Esophagus muscularis mucosa (tissue), 4 donors: Measurements from ENCODE around the gene CBFA2T3. TPM values are rescaled to one million over a fixed set of nuclear protein-coding genes. Genes with fewer than 3 reads are reported as not detected.

Experiments used
- DNase-seq: peaks from one replicate; pipeline ENCODE4 v3.0.0-alpha.2; 2017; ENCODE audit errors: extremely low spot score
- H3K27ac ChIP-seq, 4 donors: fragments of 200-600 bp; sonication (generic); replicated peaks in 1 of 4; 1 replicate in 3 of 4; 2 replicates in 1 of 4; pipeline ENCODE4 v1.5.1; 2016 to 2019; ENCODE audit warnings: mild to moderate bottlenecking in 1 of 4
- H3K27me3 ChIP-seq, 4 donors: fragments of 200-600 bp; sonication (generic); one replicate each; pipeline versions ENCODE4 v1.5.1 to v1.6.0; 2016 to 2019
- H3K36me3 ChIP-seq, 4 donors: fragments of 200-600 bp; sonication (generic); one replicate each; pipeline ENCODE4 v1.5.1; 2016 to 2019
- H3K4me1 ChIP-seq, 4 donors: fragments of 200-600 bp; sonication (generic); one replicate each; pipeline ENCODE4 v1.5.1; 2016 to 2019
- H3K4me3 ChIP-seq, 4 donors: fragments of 200-600 bp; sonication (generic); 1 replicate in 2 of 4; 2 replicates in 2 of 4; pipeline ENCODE4 v1.5.1; 2016 to 2019; ENCODE audit warnings: mild to moderate bottlenecking in 4 of 4, moderate library complexity in 1 of 4
- H3K9me3 ChIP-seq, 4 donors: fragments of 200-600 bp; sonication (generic); 1 replicate in 3 of 4; 2 replicates in 1 of 4; pipeline ENCODE4 v1.5.1; 2016 to 2019
- EP300 ChIP-seq: sonication (generic); formaldehyde crosslinking; IDR thresholded peaks from one replicate; pipeline ENCODE4 v1.6.1; 2017; ENCODE audit warnings: antibody characterized with exemption
- POLR2A ChIP-seq: fragments of 450-650 bp; IDR thresholded peaks from one replicate; pipeline ENCODE4 v1.6.1; 2017; ENCODE audit warnings: antibody characterized with exemption, moderate library complexity, mild to moderate bottlenecking, low read depth
- POLR2AphosphoS5 ChIP-seq, 2 donors: sonication (generic); formaldehyde crosslinking; IDR thresholded peaks; one replicate each; pipeline ENCODE4 v1.6.1; 2017; ENCODE audit warnings: antibody characterized with exemption in 2 of 2
- WGBS: methylation state at CpG from one replicate; pipeline ENCODE4 v1.1.5; 2018; 5-methylcytosine and 5-hydroxymethylcytosine counted together
- intact Hi-C: fragments of 100-400 bp; cut with DNase I; formaldehyde crosslinking; loops from one replicate; pipeline ENCODE4 v1.15.1; 2023
- total RNA-seq, 4 donors: library from RNA; depleted of rRNA; stranded (reverse); fragments of >200 nt; gene quantifications; one replicate each; pipeline versions ENCODE4 v1.1.0 to v1.2.1, GENCODE V29; 2016
- TF ChIP-seq, protein P1 (sequence below), 3 experiments: fragments of 200-600 bp in 2 of 3; fragments of 450-650 bp in 1 of 3; sonication (generic) in 2 of 3; IDR thresholded peaks; one replicate each; pipeline ENCODE4 v1.5.1; 2017 to 2019; ENCODE audit warnings: antibody characterized with exemption in 3 of 3, mild to moderate bottlenecking in 2 of 3, moderate library complexity in 1 of 3

Gene CBFA2T3
- total RNA-seq, 4 donors from 2014 or later: 2.0 to 10.4 (median 3.5) TPM

DNA sequence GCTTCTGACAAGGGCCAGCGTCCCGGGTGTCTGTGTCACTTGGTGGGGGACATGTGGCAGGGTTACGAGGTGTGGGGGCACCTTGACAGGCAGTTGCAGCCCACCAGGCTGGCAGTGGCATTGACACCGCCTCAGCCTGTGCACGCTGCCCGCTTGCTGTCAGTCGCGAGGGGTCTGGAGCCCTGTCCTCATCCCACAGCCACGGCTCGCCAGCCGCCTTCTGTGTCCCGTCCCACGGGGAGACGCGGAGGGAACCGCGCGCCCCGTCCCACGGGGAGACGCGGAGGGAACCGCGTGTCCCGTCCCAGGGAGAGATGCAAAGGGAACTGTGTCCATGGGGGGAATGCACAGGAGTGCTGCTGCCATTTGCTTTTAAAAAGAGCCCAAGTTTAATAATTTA, 114.0 kb downstream of the CBFA2T3 start:
- no peak for DNase-seq
- whole genome bisulfite sequencing: 95% methylated on average over 25 of the region's 25 CpGs
- Histone ChIP-seq H3K27ac (no peak overlapping the region), H3K36me3 (peaks cover 22 to 53% (median 45%) of the 10 kb centered on the region in 4 donors), H3K4me1 (peaks cover 7 to 12% (median 8%) of the 10 kb centered on the region in 4 donors), H3K27me3 (peaks cover 0 to 27% (median 0%) of the 10 kb centered on the region in 4 donors), H3K9me3 (no peaks in the 10 kb centered on the region), H3K4me3 (no peak overlapping the region)
- intact Hi-C loops: no loop called here
- TF ChIP-seq POLR2A: no peak

GRCh38 chr16:88861359-88861758, 115.6 kb downstream of the CBFA2T3 start:
- H3K9me3 ChIP-seq: no peaks in the 10 kb centered on the region
- H3K27ac ChIP-seq: no peak overlapping the region
- peaks cover 0 to 11% (median 0%) of the 10 kb centered on the region in 4 donors for H3K27me3 ChIP-seq
- TF ChIP-seq POLR2AphosphoS5 (IDR thresholded peaks at IDR 0.05): no peak
- TF ChIP-seq POLR2A: no peak
- no peak for TF ChIP-seq EP300
- TF ChIP-seq, protein P1, sequence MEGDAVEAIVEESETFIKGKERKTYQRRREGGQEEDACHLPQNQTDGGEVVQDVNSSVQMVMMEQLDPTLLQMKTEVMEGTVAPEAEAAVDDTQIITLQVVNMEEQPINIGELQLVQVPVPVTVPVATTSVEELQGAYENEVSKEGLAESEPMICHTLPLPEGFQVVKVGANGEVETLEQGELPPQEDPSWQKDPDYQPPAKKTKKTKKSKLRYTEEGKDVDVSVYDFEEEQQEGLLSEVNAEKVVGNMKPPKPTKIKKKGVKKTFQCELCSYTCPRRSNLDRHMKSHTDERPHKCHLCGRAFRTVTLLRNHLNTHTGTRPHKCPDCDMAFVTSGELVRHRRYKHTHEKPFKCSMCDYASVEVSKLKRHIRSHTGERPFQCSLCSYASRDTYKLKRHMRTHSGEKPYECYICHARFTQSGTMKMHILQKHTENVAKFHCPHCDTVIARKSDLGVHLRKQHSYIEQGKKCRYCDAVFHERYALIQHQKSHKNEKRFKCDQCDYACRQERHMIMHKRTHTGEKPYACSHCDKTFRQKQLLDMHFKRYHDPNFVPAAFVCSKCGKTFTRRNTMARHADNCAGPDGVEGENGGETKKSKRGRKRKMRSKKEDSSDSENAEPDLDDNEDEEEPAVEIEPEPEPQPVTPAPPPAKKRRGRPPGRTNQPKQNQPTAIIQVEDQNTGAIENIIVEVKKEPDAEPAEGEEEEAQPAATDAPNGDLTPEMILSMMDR (IDR thresholded peaks at IDR 0.05): no peak
- WGBS: 93% methylated on average over 10 of the region's 19 CpGs
- intact Hi-C loops: no loop called here
- H3K4me3 ChIP-seq: no peak overlapping the region
- no peak for DNase-seq
- H3K4me1 ChIP-seq: peaks cover 12 to 18% (median 14%) of the 10 kb centered on the region in 4 donors
- H3K36me3 ChIP-seq: peaks cover 22 to 53% (median 45%) of the 10 kb centered on the region in 4 donors

- 86% methylated on average over 19 of the region's 20 CpGs for WGBS
- no peaks in the 10 kb centered on the region for H3K9me3 ChIP-seq
- H3K27me3 ChIP-seq: no peaks in the 10 kb centered on the region
- TF ChIP-seq, protein P1 (IDR thresholded peaks at IDR 0.05): no peak
- TF ChIP-seq EP300: no peak
- TF ChIP-seq POLR2A: no peak
- no peak for TF ChIP-seq POLR2AphosphoS5 (IDR thresholded peaks at IDR 0.05)
- no peak overlapping the region for H3K27ac ChIP-seq
- peaks cover 22 to 53% (median 46%) of the 10 kb centered on the region in 4 donors for H3K36me3 ChIP-seq
- intact Hi-C loops: loop anchor here (5.0 kb wide), 1 partner anchor 112 kb away; no protein-coding TSS in a partner anchor
- peaks cover 23 to 37% (median 32%) of the 10 kb centered on the region in 4 donors for H3K4me1 ChIP-seq
- DNase-seq: no peak
- no peak overlapping the region for H3K4me3 ChIP-seq
Observed at GRCh38 chr16:88859381-88860091, 117.5 kb downstream of the CBFA2T3 start.

- H3K4me1 ChIP-seq: peaks cover 23 to 49% (median 43%) of the 10 kb centered on the region in 4 donors
- H3K27me3 ChIP-seq: no peaks in the 10 kb centered on the region
- H3K27ac ChIP-seq: peak overlapping the region; percentile 79 to 88 (median 82)
- peaks cover 22 to 55% (median 44%) of the 10 kb centered on the region in 4 donors for H3K36me3 ChIP-seq
- DNase-seq: no peak
- TF ChIP-seq EP300 (no peak), POLR2A (no peak), POLR2AphosphoS5 (IDR thresholded peaks at IDR 0.05) (peak in 1 of 2 donors; percentile 47)
- TF ChIP-seq, protein P1 (IDR thresholded peaks at IDR 0.05): peak; percentile 54 to 66 (median 65)
- intact Hi-C loops: loop anchor here (2.0 to 5.0 kb wide), 2 partner anchors 45 to 111 kb away; no protein-coding TSS in a partner anchor
- H3K4me3 ChIP-seq: peak overlapping the region; percentile 81 to 99 (median 87)
- H3K9me3 ChIP-seq: no peaks in the 10 kb centered on the region
- 36% methylated on average over 6 of the region's 12 CpGs for WGBS
Observed at GRCh38 chr16:88857728-88858339, 119.2 kb downstream of the CBFA2T3 start.
